ENCODE data around the gene ZNF281. TPM values are rescaled to one million over a fixed set of nuclear protein-coding genes. Genes with fewer than 3 reads are reported as not detected.

ZNF281 gene
- total and polyA plus RNA-seq, 4 donors, result 4.9 to 18.4 (median 13.1) TPM

- TF ChIP-seq MAX (IDR thresholded peaks at IDR 0.05) (no peak), HNF4A (conservative IDR thresholded peaks at IDR 0.05) (no peak), YY1 (IDR thresholded peaks at IDR 0.05) (no peak)
Measured at GRCh38 chr1:200409203-200409760, 554 bp downstream of the ZNF281 start (continued).

GRCh38 chr1:200406161-200406797 lies 3.6 kb downstream of the ZNF281 start:
- DNase-seq (ENCODE audit: low spot score), result no peak
- 75% methylated on average over 8 of the region's 8 CpGs for WGBS
- peak overlapping the region; percentile 25 to 34 (median 26) for H3K4me3 ChIP-seq (ENCODE audit: low read depth in 1 of 3, low read length in 3 of 3)
- peaks cover 0 to 3% (median under 1%) of the 10 kb centered on the region in 4 donors for H3K36me3 ChIP-seq (ENCODE audit: control insufficient read depth in 4 of 4, insufficient read depth in 3 of 4, low read depth in 1 of 4, low read length in 3 of 4)
- peaks cover 13 to 57% (median 50%) of the 10 kb centered on the region in 4 donors for H3K4me1 ChIP-seq (ENCODE audit: control insufficient read depth in 4 of 4, insufficient read depth in 4 of 4, low read length in 3 of 4)
- H3K9ac ChIP-seq (ENCODE audit: low read depth in 1 of 2, low read length in 2 of 2), result peak overlapping the region in 1 of 2 donors; percentile 33
- peak overlapping the region; percentile 69 to 71 for H3K27ac ChIP-seq (ENCODE audit: low read depth in 1 of 2, low read length in 2 of 2)
- H3K27me3 ChIP-seq (ENCODE audit: control insufficient read depth in 4 of 4, insufficient read depth in 4 of 4, low read length in 3 of 4), result no peaks in the 10 kb centered on the region
- H3K9me3 ChIP-seq (ENCODE audit: control insufficient read depth in 4 of 4, low read length in 3 of 4), result no peaks in the 10 kb centered on the region
- TF ChIP-seq HNF4A (conservative IDR thresholded peaks at IDR 0.05) (peak; percentile 6 to 10), JUND (IDR thresholded peaks at IDR 0.05) (no peak)

- Histone ChIP-seq H3K27me3 (ENCODE audit: control insufficient read depth in 4 of 4, insufficient read depth in 4 of 4, low read length in 3 of 4) (no peaks in the 10 kb centered on the region), H3K9me3 (ENCODE audit: control insufficient read depth in 4 of 4, low read length in 3 of 4) (no peaks in the 10 kb centered on the region), H3K4me1 (ENCODE audit: control insufficient read depth in 4 of 4, insufficient read depth in 4 of 4, low read length in 3 of 4) (peaks cover 13 to 52% (median 47%) of the 10 kb centered on the region in 4 donors), H3K27ac (ENCODE audit: low read depth in 1 of 2, low read length in 2 of 2) (peak overlapping the region; percentile 69 to 71), H3K4me3 (ENCODE audit: low read depth in 1 of 3, low read length in 3 of 3) (peak overlapping the region in 2 of 3 donors; percentile 22 to 34), H3K36me3 (ENCODE audit: control insufficient read depth in 4 of 4, insufficient read depth in 3 of 4, low read depth in 1 of 4, low read length in 3 of 4) (peaks cover 0 to 3% (median under 1%) of the 10 kb centered on the region in 4 donors), H3K9ac (ENCODE audit: low read depth in 1 of 2, low read length in 2 of 2) (peak overlapping the region in 1 of 2 donors; percentile 76)
- 26% methylated on average over 2 of the region's 2 CpGs for WGBS
- no peak for DNase-seq (ENCODE audit: low spot score)
- TF ChIP-seq YY1 (IDR thresholded peaks at IDR 0.05), result peak; percentile 70
- TF ChIP-seq ZBTB33 (IDR thresholded peaks at IDR 0.05), result no peak
- TF ChIP-seq MAX (IDR thresholded peaks at IDR 0.05), result no peak
- TF ChIP-seq JUND (IDR thresholded peaks at IDR 0.05), result peak; percentile 28 to 60
- no peak for TF ChIP-seq CTCF (IDR thresholded peaks at IDR 0.05; ENCODE audit: low read depth, low read length, missing input control)
- peak; percentile 82 for TF ChIP-seq FOXA1 (IDR thresholded peaks at IDR 0.05)
- no peak for TF ChIP-seq EGR1 (IDR thresholded peaks at IDR 0.05; ENCODE audit: low read depth in 2 of 2)
- peak; percentile 40 to 66 for TF ChIP-seq HNF4A (conservative IDR thresholded peaks at IDR 0.05)
- peak; percentile 22 for TF ChIP-seq REST (IDR thresholded peaks at IDR 0.05)
- peak; percentile 16 for TF ChIP-seq SP1 (IDR thresholded peaks at IDR 0.05)
- no peak for TF ChIP-seq NR2F2 (IDR thresholded peaks at IDR 0.05)
- peak in 1 of 2 donors; percentile 15 for TF ChIP-seq RAD21 (IDR thresholded peaks at IDR 0.05)
- TF ChIP-seq HNF4G (IDR thresholded peaks at IDR 0.05), result no peak
- TF ChIP-seq RXRA (IDR thresholded peaks at IDR 0.05), result peak in 1 of 2 donors; percentile 21
- peak; percentile 82 for TF ChIP-seq FOXA2 (IDR thresholded peaks at IDR 0.05)
- TF ChIP-seq GABPA (IDR thresholded peaks at IDR 0.05 in 1 of 2, conservative IDR thresholded peaks at IDR 0.05 in 1 of 2), result no peak
- TF ChIP-seq TAF1 (conservative IDR thresholded peaks at IDR 0.05), result no peak
- TF ChIP-seq ATF3 (IDR thresholded peaks at IDR 0.05), result peak; percentile 12
Measured at GRCh38 chr1:200405264-200405663, 4.6 kb downstream of the ZNF281 start.

Data from liver (tissue), 9 donors.